Activated CD8-positive, alpha-beta memory T cell treated with anti-CD3 and anti-CD28 coated beads for 4 hours (primary cell): ENCODE measurements around the gene SELENOM.
A peak's percentile ranks its signal among the peaks of the same experiment; 100 is the strongest.

Experiments
- DNase-seq, 2 donors: peaks; one replicate each; pipeline ENCODE4 v3.0.0-alpha.2; 2020; ENCODE audit warnings: low read depth in 2 of 2

Gene SELENOM, protein sequence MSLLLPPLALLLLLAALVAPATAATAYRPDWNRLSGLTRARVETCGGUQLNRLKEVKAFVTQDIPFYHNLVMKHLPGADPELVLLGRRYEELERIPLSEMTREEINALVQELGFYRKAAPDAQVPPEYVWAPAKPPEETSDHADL

DNA sequence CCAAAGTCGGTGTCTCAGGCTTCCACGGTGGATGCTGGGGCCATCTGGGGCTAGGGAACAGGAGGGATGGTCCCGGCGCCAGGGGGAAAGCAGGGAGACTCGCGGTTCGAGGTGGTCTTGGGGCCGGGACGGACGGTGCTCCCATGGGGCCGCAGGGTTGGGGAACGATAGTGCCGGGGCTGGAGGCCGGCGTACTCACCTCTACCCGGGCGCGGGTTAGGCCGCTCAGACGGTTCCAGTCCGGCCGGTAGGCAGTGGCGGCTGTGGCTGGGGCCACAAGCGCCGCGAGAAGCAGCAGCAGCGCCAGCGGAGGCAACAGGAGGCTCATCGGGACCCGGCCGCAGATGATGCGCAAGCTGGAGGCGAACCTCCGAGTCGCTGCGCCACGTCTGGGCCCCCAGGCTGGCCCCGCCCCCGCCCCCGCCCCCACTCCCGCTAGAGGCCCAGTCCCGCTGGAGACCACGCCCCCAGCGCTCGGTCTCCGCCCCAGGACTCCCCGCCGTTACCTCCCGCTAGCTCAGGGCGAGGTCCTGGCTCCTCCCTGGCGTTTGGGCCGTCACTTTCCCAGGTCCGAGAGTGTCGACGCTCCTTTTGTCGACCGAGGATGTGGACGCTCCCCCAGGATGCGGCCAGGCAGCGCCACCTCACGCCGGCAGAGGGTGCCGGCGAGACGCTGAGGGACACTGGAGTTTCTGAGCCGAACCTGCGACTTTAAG is at the start of gene SELENOM:
Gene SELENOM, minus strand, starts transcription at position 391 of the 716 bp plus-strand sequence. Its CDS starts 63 bp downstream, at position 328.
- peak; percentile 68 to 73 for DNase-seq

DNA sequence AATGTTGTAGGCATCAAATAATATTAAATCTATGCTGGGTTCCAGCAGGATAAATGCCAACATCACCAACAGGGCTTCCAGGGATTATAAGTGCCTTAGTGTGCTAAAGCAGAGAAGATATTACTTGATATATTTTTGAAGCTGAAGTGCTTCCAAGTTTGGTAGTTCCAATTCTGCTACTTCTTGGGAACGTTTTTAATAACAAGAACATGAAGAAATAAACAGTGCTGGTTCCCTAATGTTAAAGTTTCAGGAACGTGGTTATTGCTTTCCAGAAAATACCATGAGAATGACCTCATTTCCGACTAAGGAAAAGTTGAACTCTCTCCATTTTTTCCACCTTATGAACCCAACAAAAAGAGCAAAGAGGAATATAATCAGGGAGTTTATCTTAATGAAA is 48.1 kb upstream of the SELENOM start:
- DNase-seq: no peak

DNA sequence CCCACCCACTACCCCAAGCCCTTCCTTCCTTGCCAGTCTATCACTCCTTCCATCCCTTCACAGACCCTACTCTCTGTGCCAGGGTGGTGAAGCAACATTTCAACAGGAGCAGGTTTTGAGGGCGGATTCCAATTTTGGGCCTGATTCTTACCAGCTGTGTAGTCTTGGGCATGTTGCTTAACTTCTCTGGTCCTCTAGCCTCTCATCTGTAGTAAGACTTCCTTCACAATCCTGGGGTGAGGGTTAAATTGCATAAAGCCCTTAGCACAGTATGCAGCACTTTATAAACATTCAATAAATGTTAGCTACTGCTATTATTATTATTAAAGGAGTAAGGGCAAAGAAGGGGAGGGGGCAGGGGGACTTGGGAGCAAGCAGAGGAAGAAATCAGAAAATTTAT is 47.6 kb upstream of the SELENOM start:
- DNase-seq: no peak

DNA sequence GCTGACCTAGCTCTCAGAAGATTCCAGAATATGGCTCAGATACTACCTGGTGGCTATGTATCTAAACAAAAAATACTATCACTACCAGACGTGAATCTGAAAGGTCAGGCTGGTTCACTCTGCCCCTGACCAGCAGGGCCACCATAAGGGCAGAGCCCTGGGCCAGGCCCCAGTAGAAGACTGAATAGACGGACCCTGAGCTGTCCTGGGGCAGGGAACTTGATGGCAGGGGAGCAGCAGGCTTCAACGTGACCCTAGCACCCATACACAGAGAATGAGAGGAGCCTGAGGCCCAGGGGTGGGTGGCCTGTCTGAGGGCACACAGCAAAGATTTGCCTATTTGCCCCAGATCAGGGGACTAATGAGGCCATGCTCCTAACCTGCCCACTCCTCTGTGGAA is 46.0 kb upstream of the SELENOM start:
- DNase-seq: no peak

DNA sequence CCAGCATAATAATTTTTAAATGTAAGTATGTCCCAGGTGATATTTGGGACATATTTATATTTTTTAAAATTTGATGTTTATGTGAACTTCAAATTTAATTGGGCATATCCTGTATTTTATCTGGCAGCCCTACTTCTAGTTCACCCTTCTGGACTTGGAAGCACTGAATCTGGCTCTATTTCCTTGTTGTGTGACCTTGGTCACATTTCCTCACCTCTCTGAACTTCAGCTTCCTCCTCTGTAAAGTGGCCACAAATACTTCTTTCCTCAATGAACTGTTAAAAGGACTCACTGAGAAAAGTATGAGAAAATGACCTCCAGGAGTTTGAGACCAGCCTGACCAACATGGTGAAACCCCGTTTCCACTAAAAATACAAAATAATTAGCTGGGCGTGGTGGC is 44.5 kb upstream of the SELENOM start:
- DNase-seq: no peak

DNA sequence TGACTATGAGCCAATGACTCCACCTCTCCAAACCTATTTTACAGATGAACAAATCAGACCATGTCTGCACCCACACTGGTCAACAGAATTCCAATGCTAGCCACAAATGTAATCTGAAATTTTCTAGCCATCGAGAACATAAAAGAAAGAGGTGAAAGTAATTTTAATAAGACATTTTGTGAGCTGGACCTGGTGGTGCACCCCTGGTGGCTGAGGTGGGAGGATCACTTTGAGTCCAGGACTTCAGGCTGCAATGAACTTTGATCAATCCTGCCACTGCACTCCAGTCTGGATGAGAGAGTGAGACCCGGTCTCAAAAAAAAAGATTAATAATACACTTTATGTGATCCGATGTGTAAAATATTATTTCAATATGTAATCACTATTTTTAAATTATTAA is 43.2 kb upstream of the SELENOM start:
- DNase-seq: no peak

DNA sequence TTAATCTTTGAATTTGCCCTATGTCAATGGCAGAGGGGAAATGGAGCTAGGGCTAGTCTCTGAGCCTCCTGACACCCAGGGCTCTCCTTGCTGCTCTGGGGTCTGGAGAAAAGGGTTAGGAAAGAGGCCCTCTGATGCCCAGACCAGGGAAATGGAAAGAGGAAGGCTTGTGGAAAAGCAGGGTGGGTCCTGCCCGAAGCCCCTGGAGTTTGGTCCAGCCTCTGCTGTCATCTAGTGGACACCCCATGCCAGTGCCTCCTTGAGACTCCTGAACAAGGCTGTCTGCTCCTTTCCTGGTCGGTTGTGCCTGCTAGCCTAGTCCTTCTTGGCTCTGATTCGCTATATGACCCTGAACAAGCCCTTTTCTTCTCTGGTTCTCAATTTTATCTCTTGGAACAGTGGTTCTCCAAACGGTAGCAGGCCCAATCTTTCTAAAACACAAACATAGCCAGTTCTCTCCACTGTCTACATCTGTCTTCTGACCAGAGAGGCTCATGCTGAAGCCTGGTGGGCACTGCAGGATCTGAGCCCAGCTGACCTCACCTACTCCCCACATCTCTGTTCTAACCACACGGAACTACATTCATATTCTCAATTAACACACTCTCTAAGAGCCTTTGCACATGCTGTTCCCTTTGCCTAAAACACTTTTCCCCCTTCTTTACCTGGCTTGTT is 41.7 kb upstream of the SELENOM start:
- DNase-seq: no peak

DNA sequence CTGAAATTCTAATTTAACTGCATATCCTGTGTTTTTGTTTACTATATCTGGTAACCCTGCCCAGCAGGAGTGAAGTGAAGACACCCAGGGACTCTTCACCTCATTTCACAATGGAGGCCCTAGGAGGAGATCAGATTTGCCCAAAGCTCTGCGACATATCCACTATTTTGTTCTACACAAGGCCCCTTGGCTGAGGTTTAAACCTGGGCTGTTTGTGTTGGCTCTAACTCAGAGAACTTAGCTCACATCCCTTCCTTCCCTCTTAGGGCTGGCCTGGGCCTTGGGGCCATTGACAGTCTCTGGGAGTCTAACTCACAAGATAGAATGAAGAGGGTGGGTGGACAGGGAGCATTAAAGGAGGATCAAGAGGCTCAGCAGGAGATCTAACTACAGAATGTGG is 41.1 kb upstream of the SELENOM start:
- DNase-seq: no peak

DNA sequence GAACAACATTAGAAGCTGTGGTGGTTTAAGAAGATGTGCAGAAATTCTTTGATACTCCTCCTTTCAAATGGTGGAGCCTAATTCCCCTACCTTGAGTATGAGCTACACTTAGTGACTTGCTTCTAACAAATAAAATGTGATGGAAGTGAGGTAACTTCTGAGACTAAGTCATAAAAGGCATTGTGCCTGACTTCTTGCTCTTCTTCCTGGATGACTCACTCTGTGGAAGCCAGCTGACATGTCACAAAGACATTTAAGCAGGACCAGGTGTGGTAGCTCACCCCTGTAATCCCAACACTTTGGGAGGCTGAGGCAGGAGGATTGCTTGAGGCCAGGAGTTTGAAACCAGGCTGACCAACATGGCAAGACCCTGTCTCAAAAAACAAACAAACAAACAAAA is 36.9 kb upstream of the SELENOM start:
- no peak for DNase-seq

DNA sequence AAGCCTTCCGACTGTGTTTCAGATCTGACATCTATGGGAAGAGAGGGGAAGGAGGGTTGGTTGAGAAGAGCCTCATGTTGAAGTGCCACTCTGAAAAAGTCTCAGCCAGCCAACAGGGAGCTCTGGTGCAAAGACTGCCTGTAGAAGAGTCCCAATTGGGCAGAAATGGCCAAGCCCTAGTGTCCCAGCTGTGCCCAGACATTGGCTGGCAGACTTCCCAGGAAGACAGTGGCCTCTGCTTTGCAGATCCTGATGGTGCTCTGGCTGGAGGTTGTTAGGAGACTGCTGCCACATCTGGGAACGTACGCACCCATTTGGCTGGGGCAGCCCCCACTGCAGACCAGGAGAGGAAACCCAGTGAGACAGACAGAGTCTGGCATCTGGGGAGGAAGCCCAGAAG is 36.2 kb upstream of the SELENOM start:
- DNase-seq: no peak

DNA sequence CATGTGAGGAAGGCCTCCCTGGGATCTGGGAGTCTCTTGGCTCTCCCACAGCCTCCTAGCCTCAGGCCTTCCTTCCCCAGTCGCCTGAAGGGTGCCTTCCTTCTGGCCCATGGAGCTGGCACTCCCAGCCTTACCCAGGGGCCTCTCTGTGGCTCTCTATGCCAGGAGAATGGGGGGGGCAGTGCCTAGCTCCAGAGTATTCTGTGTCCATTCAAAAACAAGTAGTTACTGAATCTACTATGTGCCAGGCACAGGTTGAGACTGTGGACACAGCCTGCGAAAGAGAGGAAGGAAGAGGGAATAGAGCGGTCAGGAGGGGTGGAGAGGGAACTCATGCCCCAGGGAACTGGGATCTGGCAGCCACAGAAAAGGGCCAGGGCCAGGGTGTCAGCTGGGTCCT is 35.7 kb upstream of the SELENOM start:
- no peak for DNase-seq

DNA sequence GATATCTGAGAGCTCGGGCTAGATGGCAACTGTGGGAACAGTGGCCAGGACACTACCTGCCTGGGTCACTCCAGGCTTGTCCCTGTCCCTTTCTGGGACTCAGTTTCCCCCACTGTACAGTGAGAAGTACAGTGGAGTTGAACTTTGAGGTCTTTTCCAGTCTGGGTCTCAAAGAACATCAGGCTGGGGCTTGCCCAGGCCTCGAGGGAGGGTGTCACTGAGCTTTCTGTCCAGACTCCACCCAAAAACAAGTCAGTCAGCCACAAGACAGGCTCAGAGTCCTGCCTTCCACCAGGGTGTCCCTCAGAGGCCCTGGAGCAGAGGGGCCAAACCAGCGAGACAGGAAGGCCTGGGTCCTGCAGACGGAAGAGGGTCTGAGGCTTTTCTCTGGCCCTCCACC is 34.9 kb upstream of the SELENOM start:
- DNase-seq: no peak

DNA sequence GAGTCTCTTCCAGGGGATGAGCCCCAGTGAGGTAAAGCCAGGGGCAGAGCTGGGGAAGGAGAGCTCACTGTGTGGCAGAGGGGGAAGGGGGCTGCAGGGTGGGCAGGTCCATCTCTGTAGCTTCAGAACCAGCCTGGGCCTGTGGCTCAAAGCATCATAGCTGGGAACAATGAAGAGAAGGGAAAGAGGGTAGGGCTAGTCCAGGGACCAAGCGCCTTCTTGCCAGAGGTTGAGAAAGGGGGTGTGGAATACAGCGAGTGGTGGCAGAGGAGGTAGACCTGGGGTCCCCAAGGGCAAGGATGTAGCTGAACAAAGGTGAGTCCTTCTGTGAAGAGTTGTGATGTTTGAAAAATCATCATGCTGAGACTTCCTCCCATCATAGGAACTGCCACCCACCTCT is 34.2 kb upstream of the SELENOM start:
- DNase-seq: no peak

DNA sequence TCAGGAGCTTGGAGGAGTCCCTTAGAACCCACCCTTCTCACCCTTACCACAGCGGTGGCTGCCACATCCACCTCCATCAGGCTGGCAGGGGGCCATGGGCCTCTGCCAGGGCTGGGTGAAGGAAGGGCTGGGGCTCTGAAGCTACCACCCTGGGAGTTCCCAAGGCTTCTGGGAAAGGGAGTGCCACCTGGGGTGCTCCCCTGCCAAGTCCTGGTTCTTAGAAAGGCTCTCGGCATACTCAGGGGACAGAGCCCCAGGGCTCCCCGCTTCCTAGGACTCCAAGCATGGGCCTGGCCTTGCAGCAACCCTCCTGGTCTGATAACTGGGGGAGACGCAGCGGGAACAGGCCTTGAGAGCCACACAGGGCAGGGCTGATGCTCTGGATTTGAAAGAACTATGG is 33.4 kb upstream of the SELENOM start:
- no peak for DNase-seq

DNA sequence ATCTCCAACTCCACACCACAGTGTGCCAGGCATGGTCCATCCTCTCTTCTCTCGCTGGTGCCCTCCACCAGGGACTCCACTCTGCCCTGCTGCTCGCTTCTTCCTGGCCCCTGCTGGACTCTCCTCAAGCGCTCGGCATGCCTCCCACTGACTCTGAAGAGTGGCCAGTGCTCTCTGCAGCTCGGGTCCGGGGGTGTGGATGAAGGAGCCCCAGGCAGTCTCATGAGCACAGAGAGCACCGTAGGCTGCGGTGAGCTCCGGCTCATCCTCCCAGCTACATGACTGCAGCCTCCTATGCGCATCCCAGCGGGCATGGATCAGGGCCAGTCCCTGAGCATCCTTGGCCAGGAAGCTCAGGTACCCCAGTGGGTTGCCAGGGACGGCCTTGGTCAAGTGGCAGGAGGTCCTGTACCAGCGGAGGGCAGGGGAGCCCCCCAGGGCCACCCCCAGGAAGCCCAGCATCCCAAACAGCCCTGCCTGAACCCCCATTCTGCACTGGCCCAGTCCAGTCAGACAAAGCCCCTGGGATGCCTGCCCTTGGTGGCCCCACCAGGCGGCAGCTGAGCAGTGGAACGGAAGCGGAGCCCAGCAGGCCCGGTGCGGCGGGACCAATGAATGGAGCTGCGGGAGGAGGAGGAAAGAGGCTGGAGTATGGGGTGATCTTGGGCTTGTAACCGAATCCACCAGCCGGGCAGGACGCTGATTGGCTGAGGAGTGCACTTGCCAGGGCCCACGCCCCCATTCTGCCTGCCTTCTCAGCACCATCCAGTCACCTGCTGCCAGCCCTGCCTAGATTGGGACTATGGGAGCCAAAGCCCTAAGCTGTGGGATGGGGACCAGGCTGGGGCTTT is 32.7 kb upstream of the SELENOM start, which contains the start of gene PLA2G3:
Gene PLA2G3, minus strand, starts transcription at position 643 of the 851 bp plus-strand sequence. Its CDS starts 154 bp downstream, at position 489.
- no peak for DNase-seq

DNA sequence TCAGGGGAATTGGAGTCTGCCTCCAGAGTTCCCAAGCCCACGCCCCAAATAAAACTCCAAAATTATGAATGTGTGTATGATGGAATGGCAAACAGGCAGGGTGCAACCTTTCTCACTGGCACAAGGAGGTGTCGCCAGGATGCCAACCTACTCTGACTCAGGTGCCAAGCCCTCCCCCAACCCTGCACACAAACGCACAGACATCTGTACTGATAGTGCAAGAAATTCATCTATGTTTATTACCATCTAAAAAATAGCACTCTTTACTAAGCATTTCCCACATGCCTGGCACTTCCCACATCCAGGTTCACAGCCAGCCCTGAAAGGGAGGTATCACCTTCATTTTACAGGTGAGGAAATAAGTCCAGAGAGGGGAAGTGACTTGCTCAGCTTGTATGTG is 31.7 kb upstream of the SELENOM start:
- no peak for DNase-seq

DNA sequence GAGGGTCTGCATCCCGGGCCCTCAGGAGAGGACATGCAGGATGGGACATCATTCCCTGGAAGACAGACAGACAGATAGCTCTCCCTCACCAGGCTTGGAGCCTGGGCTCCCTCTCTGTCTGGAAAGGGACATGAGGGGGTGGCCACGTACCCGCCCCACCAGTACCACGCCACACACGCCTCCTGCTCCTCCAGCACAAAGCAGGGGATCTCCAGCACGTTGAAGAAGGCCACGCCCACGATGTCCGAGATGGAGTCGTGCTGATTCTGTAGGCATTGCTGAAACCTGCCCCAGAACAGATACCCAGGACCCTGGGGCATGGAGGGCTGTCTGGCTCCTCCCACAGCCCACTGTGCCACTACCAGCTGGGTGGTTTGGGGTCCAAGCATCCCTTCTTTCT is 30.8 kb upstream of the SELENOM start:
- DNase-seq: no peak

DNA sequence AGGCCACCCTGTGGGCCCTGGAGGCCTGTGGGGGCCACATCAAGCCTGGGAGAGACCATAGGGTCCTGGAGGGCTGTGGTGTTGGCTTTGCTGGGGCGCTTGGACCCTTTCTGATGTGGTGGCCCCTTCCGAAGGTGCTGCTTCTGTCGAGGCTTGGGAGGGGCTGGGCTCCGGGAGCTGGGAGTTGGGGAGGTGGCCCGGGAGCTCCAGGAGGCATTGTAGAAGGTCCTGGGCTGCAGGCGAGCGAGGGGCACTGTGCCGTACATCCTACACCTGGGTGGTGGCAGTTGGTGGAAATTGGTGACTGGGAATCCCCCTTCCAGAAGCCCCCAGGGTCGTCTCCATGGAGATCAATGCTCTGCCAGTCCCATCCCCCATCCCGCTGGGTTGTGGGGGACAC is 30.4 kb upstream of the SELENOM start:
- no peak for DNase-seq

DNA sequence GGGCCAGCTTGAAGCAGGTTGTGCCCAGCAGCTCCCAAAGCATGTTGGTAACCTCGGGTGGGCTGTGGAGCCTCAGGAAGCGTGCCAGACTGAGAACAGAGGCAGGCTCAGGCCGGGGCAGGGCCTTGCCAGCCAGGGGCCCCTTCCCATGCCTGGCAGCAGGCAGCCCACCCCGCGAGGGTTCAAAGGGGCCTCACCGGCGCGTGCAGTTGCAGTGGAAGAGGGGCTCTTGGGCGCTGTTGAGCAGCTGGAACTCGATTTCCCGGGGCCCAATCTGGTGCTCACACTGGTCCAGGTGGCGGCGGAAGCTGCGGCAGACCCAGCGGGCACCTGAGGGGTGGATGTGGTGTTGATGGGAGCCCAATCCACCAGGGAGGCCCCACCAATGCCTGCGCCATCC is 29.3 kb upstream of the SELENOM start:
- DNase-seq: no peak

DNA sequence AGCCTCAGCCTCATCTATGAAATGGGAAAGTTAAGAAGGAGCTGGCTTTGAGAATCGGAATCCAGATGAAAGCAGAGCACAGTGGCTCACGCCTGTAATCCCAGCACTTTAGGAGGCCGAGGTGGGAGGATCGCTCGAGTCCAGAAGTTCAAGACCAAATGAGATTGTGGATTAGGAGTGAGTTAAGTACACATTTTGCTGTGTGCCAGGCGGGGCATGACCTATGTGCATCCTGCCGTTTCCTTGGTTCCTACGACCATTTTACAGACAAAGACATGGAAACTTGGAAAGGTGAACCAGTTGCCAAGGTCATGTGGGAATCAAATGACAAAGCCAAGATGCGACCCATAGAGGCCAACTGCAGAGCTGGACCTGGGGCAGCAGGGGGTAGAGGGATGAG is 28.8 kb upstream of the SELENOM start:
- no peak for DNase-seq

DNA sequence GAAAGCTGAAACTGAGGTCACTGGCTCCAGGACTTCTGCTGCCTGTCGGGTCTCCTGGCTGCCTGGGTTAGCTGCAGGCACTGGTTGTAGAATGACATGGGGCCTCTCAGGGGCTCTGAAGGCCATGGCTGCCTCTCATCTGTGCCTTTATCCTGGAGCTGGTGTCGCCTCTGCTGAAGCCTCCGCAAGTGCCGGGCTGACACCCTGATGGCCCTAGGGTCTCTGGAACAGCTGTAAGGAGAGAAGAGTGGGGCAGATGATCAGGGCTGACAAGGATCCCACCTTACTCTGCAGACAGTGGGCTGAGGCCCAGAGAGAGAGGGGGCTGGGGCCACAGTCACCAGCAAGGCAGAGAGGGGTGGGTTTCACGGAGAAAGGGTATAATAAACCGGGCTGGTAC is 28.3 kb upstream of the SELENOM start:
- DNase-seq: no peak

DNA sequence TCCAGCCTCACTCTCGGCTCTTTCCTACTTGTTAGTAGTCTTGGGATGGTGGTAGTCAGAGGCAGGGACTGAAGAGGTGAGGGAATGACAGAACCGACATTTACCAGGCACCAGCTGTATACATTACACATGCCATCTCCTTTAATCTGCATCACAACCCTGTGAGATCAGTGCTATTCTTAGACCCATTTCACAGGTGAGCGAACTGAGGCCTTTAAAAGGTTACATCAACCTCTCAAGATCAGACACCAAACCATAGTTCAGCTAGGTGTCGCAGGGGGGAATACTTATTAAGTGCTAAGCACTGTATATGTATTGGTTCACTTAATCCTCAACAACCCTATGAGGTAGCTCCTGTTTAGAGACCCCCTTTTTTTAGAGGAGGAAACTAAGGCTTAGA is 27.3 kb upstream of the SELENOM start:
- DNase-seq: no peak
